T-cell (primary cell): ENCODE measurements around the gene POLR2L. TPM values are rescaled to one million over a fixed set of nuclear protein-coding genes. Genes with fewer than 3 reads are reported as not detected.

Source experiments
- ATAC-seq, 4 experiments: fragments of 200-7000 bp in 3 of 4; fragments of 150-1000 bp in 1 of 4; cut with Tn5 transposase; replicated peaks in 1 of 4; 1 replicate in 3 of 4; 2 replicates in 1 of 4; pipeline ENCODE4 v1.10.0; 2021; ENCODE audit warnings: moderate library complexity in 3 of 4, mild to moderate bottlenecking in 2 of 4, moderate number of reproducible peaks in 1 of 4
- CTCF ChIA-PET, 2 donors: fragments of 300-600 bp; sonication (Branson Sonifier 250); formaldehyde crosslinking; loops; one replicate each; lab custom pipeline; 2022; ENCODE audit warnings: antibody characterized with exemption in 2 of 2; lab: Charles Lee
- POLR2A ChIA-PET, 2 donors: fragments of 300-600 bp; sonication (Branson Sonifier 250); formaldehyde crosslinking; loops; one replicate each; lab custom pipeline; 2022; ENCODE audit warnings: antibody characterized with exemption in 2 of 2; lab: Charles Lee
- DNase-seq, 35 experiments: peaks; one replicate each; pipeline versions ENCODE4 v3.0.0 to v3.0.0-alpha.2; 2013 to 2023
- H3K27ac ChIP-seq: one replicate; pipeline ENCODE4 v1.5.1; 2013; ENCODE audit warnings: low read length
- H3K27me3 ChIP-seq, 2 experiments: replicated peaks in 1 of 2; 1 replicate in 1 of 2; 2 replicates in 1 of 2; pipeline versions ENCODE4 v1.6.1 to v1.7.0; 2013; ENCODE audit warnings: low read length in 1 of 2, mixed read lengths in 1 of 2; ENCODE audit not compliant: control insufficient read depth in 2 of 2, insufficient read depth in 2 of 2; ENCODE audit errors: extremely low read depth in 1 of 2
- H3K36me3 ChIP-seq, 2 donors: 1 replicate in 1 of 2; 2 replicates in 1 of 2; pipeline versions ENCODE4 v1.6.1 to v1.7.0; 2013; ENCODE audit warnings: low read length in 1 of 2; ENCODE audit not compliant: control insufficient read depth in 2 of 2, insufficient read depth in 1 of 2; ENCODE audit errors: extremely low read depth in 1 of 2
- H3K4me1 ChIP-seq, 2 experiments: 1 replicate in 1 of 2; 2 replicates in 1 of 2; pipeline versions ENCODE4 v1.6.1 to v1.7.0; 2013; ENCODE audit warnings: low read length in 2 of 2, mixed read lengths in 1 of 2; ENCODE audit not compliant: insufficient read depth in 2 of 2, control insufficient read depth in 1 of 2; ENCODE audit errors: extremely low read depth in 1 of 2
- H3K4me3 ChIP-seq, 2 donors: 1 replicate in 1 of 2; 2 replicates in 1 of 2; pipeline versions ENCODE4 v1.5.1 to v1.7.0; 2013; ENCODE audit warnings: mild to moderate bottlenecking in 2 of 2, low read length in 1 of 2, moderate library complexity in 1 of 2; ENCODE audit not compliant: control insufficient read depth in 1 of 2; ENCODE audit errors: extremely low read depth in 1 of 2
- H3K9me3 ChIP-seq: 2 replicates; pipeline ENCODE4 v1.7.0; 2013
- H3K27ac Mint-ChIP-seq, 2 donors: one replicate each; pipeline ENCODE4 v1.8.0; 2020 to 2021; ENCODE audit warnings: mild to moderate bottlenecking in 2 of 2, mixed read lengths in 2 of 2
- H3K27me3 Mint-ChIP-seq, 2 donors: one replicate each; pipeline ENCODE4 v1.8.0; 2021 to 2022; ENCODE audit warnings: mixed read lengths in 2 of 2
- H3K36me3 Mint-ChIP-seq: one replicate; pipeline ENCODE4 v1.8.0; 2021; ENCODE audit warnings: mixed read lengths
- H3K4me1 Mint-ChIP-seq, 3 donors: one replicate each; pipeline ENCODE4 v1.8.0; 2020 to 2022; ENCODE audit warnings: mixed read lengths in 3 of 3, mild to moderate bottlenecking in 1 of 3
- H3K4me3 Mint-ChIP-seq, 3 donors: one replicate each; pipeline ENCODE4 v1.8.0; 2020 to 2022; ENCODE audit warnings: mild to moderate bottlenecking in 3 of 3, mixed read lengths in 3 of 3, moderate library complexity in 3 of 3
- H3K9me3 Mint-ChIP-seq, 3 donors: one replicate each; pipeline ENCODE4 v1.8.0; 2020 to 2022; ENCODE audit warnings: mixed read lengths in 3 of 3
- WGBS: methylation state at CpG from one replicate; pipeline ENCODE4 v1.1.5; 2013; ENCODE audit warnings: missing lambda C conversion rate; ENCODE audit not compliant: insufficient coverage; 5-methylcytosine and 5-hydroxymethylcytosine counted together
- total RNA-seq, 35 experiments: library from RNA in 6 of 35; stranded (reverse) in 6 of 35; fragments of 120-200 nt in 1 of 35; gene quantifications; one replicate each; pipeline versions ENCODE4 v1.2.1 to v1.2.4 and lab custom pipeline; 2013 to 2026

The POLR2L gene
- total RNA-seq, 5 donors from 2014 or later (not counting 1 experiment from before 2014, with no cell fraction given) = 34.2 to 73.9 (median 68.7) TPM

DNA sequence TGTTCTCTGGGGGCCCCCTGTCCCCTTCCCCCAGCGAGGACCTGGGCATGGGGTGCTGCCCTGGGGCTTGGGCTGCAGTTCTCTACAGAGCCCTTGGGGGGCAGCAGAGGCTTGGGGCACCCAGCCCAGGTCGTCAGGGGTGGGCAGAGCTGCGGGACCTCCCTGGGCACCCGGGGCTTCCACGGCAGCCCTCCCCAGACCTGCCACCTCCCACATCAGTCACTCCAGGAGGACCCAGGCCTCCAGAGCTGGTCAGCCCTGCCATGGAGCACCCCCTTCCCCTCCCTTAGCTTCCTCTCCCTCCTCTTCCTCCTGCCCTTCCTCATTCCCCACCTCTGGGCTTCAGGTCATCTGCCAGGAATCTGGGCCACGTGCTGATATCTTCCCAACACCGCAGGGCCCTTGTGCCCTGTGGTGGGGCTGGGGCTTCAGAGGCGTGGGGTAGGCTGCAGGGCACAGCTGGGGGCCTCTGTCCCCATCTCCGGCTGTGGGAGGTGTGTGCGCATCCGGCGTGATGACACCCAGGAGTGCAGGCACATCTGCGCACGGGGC lies 6.1 kb upstream of the POLR2L start:
- DNase-seq (peak in 34 of 35 experiments; percentile 16 to 76 (median 54)), ATAC-seq (peak; percentile 65 to 76 (median 68))
- Mint-ChIP-seq H3K36me3 (no peaks in the 10 kb centered on the region), H3K27me3 (peaks cover 0 to 2% of the 10 kb centered on the region in 2 donors), H3K27ac (no peak overlapping the region), H3K9me3 (no peaks in the 10 kb centered on the region), H3K4me1 (peaks cover 6 to 18% (median 11%) of the 10 kb centered on the region in 3 donors), H3K4me3 (peak overlapping the region; percentile 49 to 73 (median 53))
- Histone ChIP-seq H3K36me3 (no peaks in the 10 kb centered on the region), H3K27ac (no peak overlapping the region), H3K4me3 (no peak overlapping the region), H3K27me3 (peaks cover 0 to 78% of the 10 kb centered on the region in 2 experiments), H3K4me1 (peaks cover 12 to 35% of the 10 kb centered on the region in 2 experiments), H3K9me3 (no peaks in the 10 kb centered on the region)
- ChIA-PET POLR2A (no interaction called here), CTCF (interaction anchor here (0.6 to 1.5 kb wide), 4 partner anchors 190 to 278 kb away, joined by 3 to 5 read pairs (median 3); no protein-coding TSS in a partner anchor)
- 27% methylated on average over 14 of the region's 14 CpGs for WGBS

DNA sequence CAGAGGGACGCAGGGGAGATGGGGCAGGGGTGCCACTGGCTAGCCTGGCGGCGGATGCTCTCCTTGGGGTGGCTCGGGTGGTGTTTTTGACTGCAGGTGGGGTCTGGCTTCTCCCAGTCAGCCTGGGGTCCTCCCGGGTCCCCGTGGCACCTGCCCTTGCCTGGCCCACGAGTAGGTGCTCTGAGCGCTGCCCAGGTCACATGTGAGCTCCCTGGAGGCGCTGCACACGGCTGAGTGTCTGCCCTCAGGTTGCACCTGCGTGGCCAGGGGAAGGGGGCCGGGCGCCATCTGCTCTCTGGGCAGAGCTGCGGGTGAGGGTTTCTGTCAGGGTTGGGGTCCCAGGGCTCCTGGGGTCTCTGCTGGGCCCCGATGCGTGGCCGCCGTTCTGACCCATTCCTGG lies 5.5 kb upstream of the POLR2L start:
- no peaks in the 10 kb centered on the region for H3K36me3 Mint-ChIP-seq
- CTCF ChIA-PET = interaction anchor here in 1 of 2 donors (0.9 to 1.5 kb wide), 2 partner anchors 202 to 204 kb away, joined by 3 to 5 read pairs; no protein-coding TSS in a partner anchor
- no peak overlapping the region for H3K4me3 ChIP-seq
- no peak overlapping the region for H3K27ac Mint-ChIP-seq
- peaks cover 6 to 20% (median 12%) of the 10 kb centered on the region in 3 donors for H3K4me1 Mint-ChIP-seq
- no peaks in the 10 kb centered on the region for H3K9me3 ChIP-seq
- no peak overlapping the region for H3K4me3 Mint-ChIP-seq
- peaks cover 13 to 41% of the 10 kb centered on the region in 2 experiments for H3K4me1 ChIP-seq
- no peak overlapping the region for H3K27ac ChIP-seq
- WGBS = 67% methylated on average over 16 of the region's 18 CpGs
- ATAC-seq (no peak), DNase-seq (no peak)
- H3K9me3 Mint-ChIP-seq = no peaks in the 10 kb centered on the region
- no peaks in the 10 kb centered on the region for H3K36me3 ChIP-seq
- H3K27me3 Mint-ChIP-seq = peaks cover 0 to 2% of the 10 kb centered on the region in 2 donors
- POLR2A ChIA-PET = no interaction called here
- peaks cover 0 to 83% of the 10 kb centered on the region in 2 experiments for H3K27me3 ChIP-seq

DNA sequence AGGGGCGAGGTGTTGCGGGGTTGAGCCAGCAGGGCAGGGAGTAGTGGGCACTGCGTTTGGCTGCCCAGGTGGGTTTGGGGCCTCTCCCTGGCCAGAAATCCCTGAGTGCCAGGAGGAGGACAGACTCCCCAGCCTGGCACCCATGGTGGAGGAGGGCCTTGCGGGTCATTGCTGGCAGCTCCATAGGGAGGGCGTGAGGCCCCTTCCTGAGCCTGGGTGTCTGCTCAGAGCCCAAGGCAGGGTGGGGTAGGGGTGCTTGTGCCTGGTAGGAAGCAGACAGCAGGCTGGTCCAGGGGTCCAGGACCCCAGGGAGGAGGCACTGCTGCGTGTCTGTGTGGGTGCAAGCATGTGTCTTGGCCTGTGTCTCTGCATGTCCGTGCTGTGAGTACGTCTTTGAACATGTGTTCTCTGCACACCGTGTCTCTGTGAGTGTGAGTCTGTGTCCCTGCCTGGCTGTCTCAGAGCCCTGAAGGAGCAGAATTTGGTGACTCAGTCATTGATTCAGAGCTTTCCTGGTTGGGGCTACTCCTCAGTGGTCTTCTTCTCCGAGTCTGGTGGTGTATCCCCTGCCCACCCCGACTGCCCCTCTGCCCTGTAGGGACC lies 4.3 kb upstream of the POLR2L start:
- H3K9me3 ChIP-seq = no peaks in the 10 kb centered on the region
- no peak overlapping the region for H3K4me3 ChIP-seq
- H3K27me3 ChIP-seq = peaks cover 0 to 73% of the 10 kb centered on the region in 2 experiments
- POLR2A ChIA-PET = no interaction called here
- Mint-ChIP-seq H3K36me3 (no peaks in the 10 kb centered on the region), H3K9me3 (no peaks in the 10 kb centered on the region), H3K4me1 (peaks cover 6 to 20% (median 12%) of the 10 kb centered on the region in 3 donors), H3K4me3 (no peak overlapping the region), H3K27ac (no peak overlapping the region), H3K27me3 (peaks cover 0 to 2% of the 10 kb centered on the region in 2 donors)
- H3K4me1 ChIP-seq = peaks cover 13 to 45% of the 10 kb centered on the region in 2 experiments
- H3K27ac ChIP-seq = no peak overlapping the region
- 81% methylated on average over 8 of the region's 11 CpGs for WGBS
- DNase-seq (no peak), ATAC-seq (no peak)
- no peaks in the 10 kb centered on the region for H3K36me3 ChIP-seq
- CTCF ChIA-PET = no interaction called here

DNA sequence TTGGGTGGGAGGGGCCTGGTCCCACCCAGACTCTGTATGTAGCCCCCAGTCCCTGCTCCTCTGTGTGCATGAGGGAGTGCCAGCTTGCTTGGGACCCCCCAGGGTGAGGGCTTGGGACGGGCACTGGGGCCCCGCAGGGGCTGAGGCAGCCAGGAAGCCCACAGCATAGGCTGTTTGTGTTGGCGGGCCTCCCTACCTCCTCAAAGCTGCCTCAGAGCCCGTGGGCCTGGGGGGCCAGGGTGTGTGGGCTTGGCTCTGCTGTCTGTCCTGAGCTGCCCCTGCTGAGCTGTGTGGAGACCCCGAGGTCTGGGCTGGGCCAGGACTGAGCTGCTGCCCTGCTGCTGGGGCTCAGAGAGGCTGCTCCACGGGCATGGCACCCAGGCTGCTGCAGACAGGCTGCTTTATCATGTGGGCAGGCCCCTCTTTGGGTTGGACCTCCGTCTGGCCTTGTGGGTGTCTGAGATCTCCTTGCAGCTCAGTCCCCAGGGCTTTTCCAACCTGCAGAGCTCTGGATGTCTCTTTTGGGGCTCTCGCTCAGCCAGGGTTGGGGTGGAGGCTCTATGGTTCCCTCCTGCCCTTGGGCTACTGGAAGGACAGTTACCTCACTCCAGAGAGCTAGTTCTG lies 3.7 kb upstream of the POLR2L start:
- Mint-ChIP-seq H3K36me3 (no peaks in the 10 kb centered on the region), H3K27ac (no peak overlapping the region), H3K4me3 (no peak overlapping the region), H3K9me3 (no peaks in the 10 kb centered on the region), H3K27me3 (peaks cover 0 to 2% of the 10 kb centered on the region in 2 donors), H3K4me1 (peaks cover 11 to 26% (median 17%) of the 10 kb centered on the region in 3 donors)
- Histone ChIP-seq H3K27me3 (peaks cover 0 to 67% of the 10 kb centered on the region in 2 experiments), H3K4me3 (no peak overlapping the region), H3K27ac (no peak overlapping the region), H3K36me3 (no peaks in the 10 kb centered on the region), H3K4me1 (peaks cover 13 to 51% of the 10 kb centered on the region in 2 experiments), H3K9me3 (no peaks in the 10 kb centered on the region)
- POLR2A ChIA-PET = no interaction called here
- DNase-seq = no peak
- CTCF ChIA-PET = no interaction called here
- ATAC-seq = no peak
- WGBS = 48% methylated on average over 7 of the region's 8 CpGs

DNA sequence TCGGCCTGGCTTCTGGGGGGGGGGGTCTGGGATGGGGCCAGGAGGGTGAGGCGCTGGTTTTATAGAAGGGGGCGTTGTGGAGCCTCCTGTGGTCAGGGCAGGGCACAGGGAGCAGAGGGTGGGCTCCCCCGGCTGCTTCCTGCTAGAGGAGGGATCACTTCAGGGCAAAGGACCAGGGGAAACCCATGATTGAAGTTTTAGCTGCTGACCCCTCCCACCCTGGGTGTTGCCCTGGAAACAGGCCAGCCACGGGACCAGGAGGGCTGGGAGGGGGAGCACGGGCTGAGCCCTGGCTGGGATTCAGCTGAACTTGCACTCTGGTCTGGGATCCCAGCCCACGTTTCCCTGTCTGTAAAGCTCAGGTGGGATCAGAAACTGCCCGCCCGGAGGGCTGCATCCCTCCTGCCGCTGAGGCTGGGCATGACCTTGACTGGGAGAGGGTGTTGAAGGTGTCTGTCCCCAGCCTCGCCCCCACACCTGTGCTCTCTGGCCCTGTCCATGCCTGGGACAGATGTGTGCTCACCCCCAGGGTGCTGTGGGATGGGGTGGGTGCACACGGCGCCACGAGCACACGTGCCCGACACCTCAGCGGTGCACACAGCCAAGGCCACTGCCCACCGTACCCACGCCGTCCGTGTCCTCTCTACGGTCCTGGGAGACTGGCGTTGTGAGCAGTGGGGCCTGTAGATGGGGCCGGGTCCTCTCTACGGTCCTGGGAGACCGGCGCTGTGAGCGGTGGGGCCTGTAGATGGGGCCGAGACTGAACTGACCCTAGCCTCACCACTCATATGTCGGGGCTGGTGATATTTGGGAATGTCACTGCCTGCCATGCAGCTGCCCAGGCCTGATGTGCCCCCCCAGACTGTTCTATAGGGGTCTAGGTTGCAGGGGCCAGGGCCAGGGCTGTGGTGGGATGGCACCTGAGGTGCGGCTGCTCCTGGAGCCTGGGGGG lies 2.6 kb upstream of the POLR2L start:
- peaks cover 0 to 57% of the 10 kb centered on the region in 2 experiments for H3K27me3 ChIP-seq
- H3K27ac Mint-ChIP-seq = no peak overlapping the region
- POLR2A ChIA-PET = no interaction called here
- peaks cover 0 to 2% of the 10 kb centered on the region in 2 donors for H3K27me3 Mint-ChIP-seq
- H3K4me1 Mint-ChIP-seq = peaks cover 19 to 36% (median 26%) of the 10 kb centered on the region in 3 donors
- CTCF ChIA-PET = interaction anchor here in 1 of 2 donors (0.7 kb wide), 1 partner anchor 661 kb away, joined by 3 read pairs; no protein-coding TSS in a partner anchor
- H3K36me3 Mint-ChIP-seq = no peaks in the 10 kb centered on the region
- H3K36me3 ChIP-seq = peaks cover 4% of the 10 kb centered on the region in 2 donors
- peaks cover 13 to 59% of the 10 kb centered on the region in 2 experiments for H3K4me1 ChIP-seq
- WGBS = 58% methylated on average over 21 of the region's 31 CpGs
- no peak overlapping the region for H3K4me3 ChIP-seq
- no peak overlapping the region for H3K27ac ChIP-seq
- no peaks in the 10 kb centered on the region for H3K9me3 ChIP-seq
- peak overlapping the region in 1 of 3 donors; percentile 80 for H3K4me3 Mint-ChIP-seq
- no peaks in the 10 kb centered on the region for H3K9me3 Mint-ChIP-seq
- peak in 4 of 35 experiments; percentile 28 to 63 (median 36) for DNase-seq
- ATAC-seq = peak in 1 of 4 experiments; percentile 8
